ENCODE results near the gene SART3. TPM values are rescaled to one million over a fixed set of nuclear protein-coding genes. Genes with fewer than 3 reads are reported as not detected.
A peak's percentile ranks its signal among the peaks of the same experiment; 100 is the strongest.

The SART3 gene
- total and polyA plus RNA-seq, 11 donors, result 13.3 to 33.2 (median 24.0) TPM

GRCh38 chr12:108518101-108518715, 42.8 kb downstream of the SART3 start:
- H3K27ac ChIP-seq, result no peak overlapping the region
- WGBS, 4 donors, result 94 to 98% (median 95%) methylated on average over 24 of the region's 24 CpGs
- DNase-seq (no peak), ATAC-seq (no peak)
- H3K4me1 ChIP-seq, result peaks cover 0 to 18% (median 10%) of the 10 kb centered on the region in 12 donors
- H3K36me3 ChIP-seq, result peaks cover 0 to 65% (median 55%) of the 10 kb centered on the region in 9 donors
- no peak overlapping the region for H3K4me3 ChIP-seq
- H3K9me3 ChIP-seq, result no peaks in the 10 kb centered on the region
- no peak for TF ChIP-seq CTCF (IDR thresholded peaks at IDR 0.05)
- no peak for TF ChIP-seq POLR2A (IDR thresholded peaks at IDR 0.05)
- intact Hi-C loops (cut with DNase I), result loop anchor here in 4 of 10 donors (10.0 kb wide), 2 partner anchors 753 to 833 kb away; partner anchors contain the start of genes PWP1 (in 3 of the 4) and PRDM4 (in 1 of the 4)
- H3K27me3 ChIP-seq, result no peaks in the 10 kb centered on the region

GRCh38 chr12:108517288-108518100, 43.5 kb downstream of the SART3 start:
- ATAC-seq (no peak), DNase-seq (no peak)
- Histone ChIP-seq H3K4me3 (no peak overlapping the region), H3K27ac (no peak overlapping the region), H3K36me3 (peaks cover 0 to 58% (median 48%) of the 10 kb centered on the region in 9 donors), H3K4me1 (peaks cover 0 to 18% (median 10%) of the 10 kb centered on the region in 12 donors), H3K27me3 (no peaks in the 10 kb centered on the region), H3K9me3 (no peaks in the 10 kb centered on the region)
- 83 to 86% (median 84%) methylated on average over 11 to 12 of the region's 12 CpGs for WGBS, 4 donors
- intact Hi-C loops (cut with DNase I), result loop anchor here in 4 of 10 donors (10.0 kb wide), 2 partner anchors 753 to 833 kb away; partner anchors contain the start of genes PWP1 (in 3 of the 4) and PRDM4 (in 1 of the 4)
- no peak for TF ChIP-seq POLR2A (IDR thresholded peaks at IDR 0.05)
- TF ChIP-seq CTCF (IDR thresholded peaks at IDR 0.05), result no peak

GRCh38 chr12:108516511-108517275, 44.3 kb downstream of the SART3 start:
- H3K27ac ChIP-seq, result no peak overlapping the region
- no peaks in the 10 kb centered on the region for H3K9me3 ChIP-seq
- ATAC-seq (no peak), DNase-seq (no peak)
- 80 to 88% (median 86%) methylated on average over 15 to 23 of the region's 23 CpGs for WGBS, 4 donors
- TF ChIP-seq CTCF (IDR thresholded peaks at IDR 0.05) (no peak), POLR2A (IDR thresholded peaks at IDR 0.05) (no peak)
- H3K4me3 ChIP-seq, result peak overlapping the region in 3 of 12 donors; percentile 78 to 91 (median 87)
- peaks cover 0 to 50% (median 40%) of the 10 kb centered on the region in 9 donors for H3K36me3 ChIP-seq
- intact Hi-C loops (cut with DNase I), result loop anchor here in 4 of 10 donors (10.0 kb wide), 2 partner anchors 752 to 832 kb away; partner anchors contain the start of genes PWP1 (in 3 of the 4) and PRDM4 (in 1 of the 4)
- H3K4me1 ChIP-seq, result peaks cover 0 to 23% (median 10%) of the 10 kb centered on the region in 12 donors
- no peaks in the 10 kb centered on the region for H3K27me3 ChIP-seq

Data from heart left ventricle (tissue), 16 donors.